Measurements from ENCODE around the gene SHB. TPM values are rescaled to one million over a fixed set of nuclear protein-coding genes. Genes with fewer than 3 reads are reported as not detected.

Gene SHB
- polyA plus RNA-seq, 1 donor (not counting 4 experiments of a cell fraction or from before 2014, with no cell fraction given): 10.9 TPM

- DNase-seq (ENCODE audit: low read depth, low spot score) (no peak), FAIRE-seq (no peak)
- Histone ChIP-seq H3K9ac (ENCODE audit: control insufficient read depth, extremely low read depth, insufficient read depth, low read length) (no peak overlapping the region), H3K9me1 (ENCODE audit: control insufficient read depth, extremely low read depth, insufficient read depth, low read length) (no peaks in the 10 kb centered on the region), H3K79me2 (ENCODE audit: control insufficient read depth, insufficient read depth, low read length) (peaks cover 66% of the 10 kb centered on the region), H3K4me1 (ENCODE audit: control insufficient read depth, extremely low read depth, insufficient read depth, low read length) (peaks cover 56% of the 10 kb centered on the region), H2AFZ (ENCODE audit: control insufficient read depth, low read length) (no peak overlapping the region), H3K9me3 (ENCODE audit: control insufficient read depth, low read depth, low read length) (no peaks in the 10 kb centered on the region), H3K4me2 (ENCODE audit: control insufficient read depth, extremely low read depth, insufficient read depth, low read depth, low read length) (no peak overlapping the region), H3K27ac (ENCODE audit: control insufficient read depth, insufficient read depth, low read length) (no peak overlapping the region), H3K27me3 (ENCODE audit: control insufficient read depth, extremely low read depth, insufficient read depth, low read length) (no peaks in the 10 kb centered on the region), H3K4me3 (ENCODE audit: control insufficient read depth in 2 of 3, extremely low read depth in 1 of 3, insufficient read depth in 2 of 3, low read depth in 1 of 3, low read length in 3 of 3) (no peak overlapping the region), H3K36me3 (ENCODE audit: control insufficient read depth in 2 of 2, extremely low read depth in 1 of 2, insufficient read depth in 2 of 2, low read length in 2 of 2) (peaks cover 20 to 33% of the 10 kb centered on the region in 2 experiments), H4K20me1 (ENCODE audit: control insufficient read depth, extremely low read depth, insufficient read depth, low read length) (no peaks in the 10 kb centered on the region)
- no peak for TF ChIP-seq CTCF (optimal IDR thresholded peaks at IDR 0.05 in 1 of 3, IDR thresholded peaks at IDR 0.05 in 1 of 3, conservative IDR thresholded peaks at IDR 0.05 in 1 of 3; ENCODE audit: extremely low read depth in 1 of 3, insufficient read depth in 2 of 3, low read length in 3 of 3)
- no peak for TF ChIP-seq EZH2 (IDR thresholded peaks at IDR 0.05; ENCODE audit: low read length)
- dilution Hi-C loops (cut with MboI; ENCODE audit: extremely low pct_ligation_motif_present, low sequenced_read_pairs): no loop called here
These were observed 53.8 kb downstream of the SHB start for GRCh38 chr9:38015266-38015665.

- no peak overlapping the region for H3K9ac ChIP-seq (ENCODE audit: control insufficient read depth, extremely low read depth, insufficient read depth, low read length)
- no peak overlapping the region for H2AFZ ChIP-seq (ENCODE audit: control insufficient read depth, low read length)
- TF ChIP-seq EZH2 (IDR thresholded peaks at IDR 0.05; ENCODE audit: low read length): no peak
- no peak for TF ChIP-seq CTCF (optimal IDR thresholded peaks at IDR 0.05 in 1 of 3, IDR thresholded peaks at IDR 0.05 in 1 of 3, conservative IDR thresholded peaks at IDR 0.05 in 1 of 3; ENCODE audit: extremely low read depth in 1 of 3, insufficient read depth in 2 of 3, low read length in 3 of 3)
- H3K4me3 ChIP-seq (ENCODE audit: control insufficient read depth in 2 of 3, extremely low read depth in 1 of 3, insufficient read depth in 2 of 3, low read depth in 1 of 3, low read length in 3 of 3): no peak overlapping the region
- no peaks in the 10 kb centered on the region for H4K20me1 ChIP-seq (ENCODE audit: control insufficient read depth, extremely low read depth, insufficient read depth, low read length)
- H3K36me3 ChIP-seq (ENCODE audit: control insufficient read depth in 2 of 2, extremely low read depth in 1 of 2, insufficient read depth in 2 of 2, low read length in 2 of 2): peaks cover 20 to 33% of the 10 kb centered on the region in 2 experiments
- H3K27ac ChIP-seq (ENCODE audit: control insufficient read depth, insufficient read depth, low read length): no peak overlapping the region
- H3K9me3 ChIP-seq (ENCODE audit: control insufficient read depth, low read depth, low read length): no peaks in the 10 kb centered on the region
- dilution Hi-C loops (cut with MboI; ENCODE audit: extremely low pct_ligation_motif_present, low sequenced_read_pairs): no loop called here
- FAIRE-seq (no peak), DNase-seq (ENCODE audit: low read depth, low spot score) (no peak)
- no peaks in the 10 kb centered on the region for H3K27me3 ChIP-seq (ENCODE audit: control insufficient read depth, extremely low read depth, insufficient read depth, low read length)
- peaks cover 55% of the 10 kb centered on the region for H3K4me1 ChIP-seq (ENCODE audit: control insufficient read depth, extremely low read depth, insufficient read depth, low read length)
- H3K9me1 ChIP-seq (ENCODE audit: control insufficient read depth, extremely low read depth, insufficient read depth, low read length): no peaks in the 10 kb centered on the region
- no peak overlapping the region for H3K4me2 ChIP-seq (ENCODE audit: control insufficient read depth, extremely low read depth, insufficient read depth, low read depth, low read length)
- H3K79me2 ChIP-seq (ENCODE audit: control insufficient read depth, insufficient read depth, low read length): peaks cover 67% of the 10 kb centered on the region
These were observed 56.1 kb downstream of the SHB start for GRCh38 chr9:38012767-38013450.
